GM10266 (cell line): ENCODE data around the gene SYT13.
A peak's percentile ranks its signal among the peaks of the same experiment; 100 is the strongest.

Experiments
- DNase-seq: peaks from one replicate; pipeline ENCODE4 v3.0.0; 2012; ENCODE audit errors: extremely low spot score
- TF ChIP-seq, protein P1 (sequence below): IDR thresholded peaks from 2 replicates; pipeline ENCODE4 v1.5.1; 2012; ENCODE audit warnings: mild to moderate bottlenecking, low read depth; ENCODE audit not compliant: control insufficient read depth, insufficient read depth; ENCODE audit errors: missing control alignments

The SYT13 gene

DNA sequence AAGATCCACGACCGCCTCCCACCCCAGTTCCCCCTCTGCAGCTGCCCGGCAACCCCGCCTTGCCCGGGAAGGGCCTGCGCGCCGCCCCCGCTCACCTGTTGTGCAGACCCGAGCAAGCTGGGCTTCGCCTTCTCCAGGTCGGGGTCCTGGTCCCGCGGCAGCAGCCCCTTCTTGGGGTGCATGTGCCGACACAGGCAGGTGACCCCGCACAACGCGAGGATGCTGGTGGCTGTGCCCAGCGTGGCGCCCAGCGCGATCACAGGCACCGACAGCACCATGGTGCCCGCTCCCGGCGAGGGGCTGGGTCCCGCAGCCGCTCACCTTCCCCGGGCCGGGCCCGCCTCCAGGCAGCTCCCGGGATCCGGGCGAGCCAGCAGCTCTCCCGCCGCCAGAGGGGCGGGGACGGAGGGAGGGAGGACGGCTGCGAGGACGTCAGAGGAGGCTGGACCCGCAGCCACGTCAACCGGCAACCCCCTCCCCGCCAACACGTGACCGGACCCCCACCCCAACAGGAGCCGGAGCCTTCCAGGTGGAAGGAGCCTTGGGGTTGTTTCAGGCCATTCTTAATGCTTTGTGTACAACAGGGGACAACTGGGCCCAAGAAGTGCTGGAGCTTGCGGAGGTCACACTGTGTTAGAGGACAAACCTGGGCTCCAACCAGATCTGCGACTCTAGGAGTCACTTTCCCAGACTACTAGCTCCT lies at the start of gene SYT13:
Gene SYT13, minus strand, starts transcription at position 412 of the 703 bp plus-strand sequence. Its CDS starts 134 bp downstream, at position 278.
- TF ChIP-seq, protein P1, sequence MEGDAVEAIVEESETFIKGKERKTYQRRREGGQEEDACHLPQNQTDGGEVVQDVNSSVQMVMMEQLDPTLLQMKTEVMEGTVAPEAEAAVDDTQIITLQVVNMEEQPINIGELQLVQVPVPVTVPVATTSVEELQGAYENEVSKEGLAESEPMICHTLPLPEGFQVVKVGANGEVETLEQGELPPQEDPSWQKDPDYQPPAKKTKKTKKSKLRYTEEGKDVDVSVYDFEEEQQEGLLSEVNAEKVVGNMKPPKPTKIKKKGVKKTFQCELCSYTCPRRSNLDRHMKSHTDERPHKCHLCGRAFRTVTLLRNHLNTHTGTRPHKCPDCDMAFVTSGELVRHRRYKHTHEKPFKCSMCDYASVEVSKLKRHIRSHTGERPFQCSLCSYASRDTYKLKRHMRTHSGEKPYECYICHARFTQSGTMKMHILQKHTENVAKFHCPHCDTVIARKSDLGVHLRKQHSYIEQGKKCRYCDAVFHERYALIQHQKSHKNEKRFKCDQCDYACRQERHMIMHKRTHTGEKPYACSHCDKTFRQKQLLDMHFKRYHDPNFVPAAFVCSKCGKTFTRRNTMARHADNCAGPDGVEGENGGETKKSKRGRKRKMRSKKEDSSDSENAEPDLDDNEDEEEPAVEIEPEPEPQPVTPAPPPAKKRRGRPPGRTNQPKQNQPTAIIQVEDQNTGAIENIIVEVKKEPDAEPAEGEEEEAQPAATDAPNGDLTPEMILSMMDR, result no peak
- DNase-seq, result no peak

DNA sequence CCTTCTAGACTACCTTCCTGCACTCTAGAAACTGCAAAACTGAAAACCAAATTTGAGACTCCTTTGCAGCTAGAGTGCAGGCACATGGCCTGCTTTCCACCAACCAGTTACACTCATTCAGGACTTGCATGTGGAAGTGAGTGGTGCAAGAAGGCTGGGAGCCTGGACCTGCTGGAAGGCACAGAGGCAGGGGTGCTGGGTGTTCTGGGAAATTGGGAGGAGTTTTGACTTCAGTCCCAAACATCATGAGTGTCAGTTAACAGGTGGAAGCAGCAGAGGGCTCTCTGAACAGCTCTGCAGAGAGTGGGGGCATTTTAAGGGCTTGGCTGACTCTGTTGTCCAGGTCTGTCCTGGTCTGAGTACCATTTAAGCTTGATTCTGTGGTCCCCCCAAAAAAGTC lies 49.3 kb upstream of the SYT13 start:
- no peak for DNase-seq

GRCh38 chr11:45334836-45335235 lies 48.7 kb upstream of the SYT13 start:
- TF ChIP-seq, protein P1, result no peak
- DNase-seq, result no peak

More for the DNA sequence above, 49.3 kb upstream of the SYT13 start:
- TF ChIP-seq, protein P1, result no peak

- TF ChIP-seq, protein P1, result no peak
- DNase-seq, result no peak
Measured at GRCh38 chr11:45334410-45334809, 48.3 kb upstream of the SYT13 start.

- TF ChIP-seq, protein P1, result no peak
- no peak for DNase-seq
Measured at GRCh38 chr11:45333001-45333971, 47.1 kb upstream of the SYT13 start.

- peak; percentile 57 for DNase-seq
- TF ChIP-seq, protein P1, result peak; percentile 55
Measured at GRCh38 chr11:45332276-45332934, 46.3 kb upstream of the SYT13 start.
